Fibroblast of peridontal ligament (primary cell): ENCODE data around the gene MGST2.
"Not testable (repeated sequence)": the region's sequence is repeated elsewhere in the genome, so short reads cannot be mapped to it uniquely, and the experiment has no call there.

Experiments used
- DNase-seq: peaks from one replicate; pipeline ENCODE4 v3.0.0-alpha.2; 2010; ENCODE audit errors: extremely low read depth

The MGST2 gene

DNA sequence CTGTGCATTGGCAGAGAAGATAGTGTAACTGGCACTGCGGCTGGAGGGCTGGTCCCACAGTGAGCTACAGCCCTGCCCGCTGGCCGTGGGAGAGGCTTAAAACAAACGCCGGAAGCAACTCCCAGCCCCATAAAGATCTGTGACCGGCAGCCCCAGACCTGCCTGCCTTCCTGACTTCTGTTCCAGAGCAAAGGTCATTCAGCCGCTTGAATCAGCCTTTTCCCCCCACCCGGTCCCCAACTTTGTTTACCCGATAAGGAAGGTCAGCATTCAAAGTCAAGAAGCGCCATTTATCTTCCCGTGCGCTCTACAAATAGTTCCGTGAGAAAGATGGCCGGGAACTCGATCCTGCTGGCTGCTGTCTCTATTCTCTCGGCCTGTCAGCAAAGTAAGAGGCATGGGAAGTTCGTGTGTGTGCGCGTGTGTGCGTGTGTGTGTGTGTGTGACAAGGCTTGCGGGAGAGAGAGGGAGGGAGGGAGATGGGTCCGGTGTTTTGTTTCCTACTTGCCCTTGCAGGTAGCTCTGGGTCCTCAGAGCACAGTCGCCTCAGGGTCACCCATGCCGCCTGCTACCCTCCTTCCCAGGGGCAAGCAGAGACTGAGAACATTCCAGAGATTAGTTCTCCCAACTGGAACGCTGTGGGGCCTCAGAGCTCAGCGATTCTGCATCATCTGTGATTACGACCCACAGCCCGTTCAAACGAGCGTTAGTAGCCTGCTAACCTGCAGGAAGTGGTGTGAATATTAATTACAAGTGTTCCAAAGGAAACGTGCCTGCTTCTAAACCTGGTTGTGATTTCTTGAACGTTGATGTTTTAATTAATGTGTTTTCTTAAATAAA is at the start of gene MGST2:
Gene MGST2, plus strand, starts transcription at position 130 of the 840 bp plus-strand sequence. Its CDS starts 201 bp downstream, at position 331.
- peak; percentile 75 for DNase-seq

GRCh38 chr4:139617702-139618490 is 47.7 kb upstream of the MGST2 start:
- DNase-seq = peak; percentile 27

DNA sequence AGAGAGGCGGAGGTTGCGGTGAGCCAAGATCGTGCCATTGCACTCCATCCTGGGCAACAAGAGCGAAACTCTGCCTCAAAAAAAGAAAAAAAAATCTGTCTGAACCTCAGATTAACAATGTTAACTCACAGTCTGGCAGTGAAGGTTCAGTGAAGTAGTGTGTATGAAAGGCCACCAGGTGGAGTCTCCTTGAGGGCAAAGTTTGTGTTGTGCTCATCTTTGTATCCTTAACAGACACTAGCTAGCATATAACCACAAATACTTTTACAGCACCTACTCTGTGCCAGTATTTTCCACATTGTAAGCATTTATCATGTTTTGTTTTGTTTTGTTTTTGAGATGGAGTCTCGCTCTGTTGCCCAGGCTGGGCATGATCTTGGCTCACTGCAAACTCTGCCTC is 46.0 kb upstream of the MGST2 start:
- DNase-seq = peak; percentile 28

DNA sequence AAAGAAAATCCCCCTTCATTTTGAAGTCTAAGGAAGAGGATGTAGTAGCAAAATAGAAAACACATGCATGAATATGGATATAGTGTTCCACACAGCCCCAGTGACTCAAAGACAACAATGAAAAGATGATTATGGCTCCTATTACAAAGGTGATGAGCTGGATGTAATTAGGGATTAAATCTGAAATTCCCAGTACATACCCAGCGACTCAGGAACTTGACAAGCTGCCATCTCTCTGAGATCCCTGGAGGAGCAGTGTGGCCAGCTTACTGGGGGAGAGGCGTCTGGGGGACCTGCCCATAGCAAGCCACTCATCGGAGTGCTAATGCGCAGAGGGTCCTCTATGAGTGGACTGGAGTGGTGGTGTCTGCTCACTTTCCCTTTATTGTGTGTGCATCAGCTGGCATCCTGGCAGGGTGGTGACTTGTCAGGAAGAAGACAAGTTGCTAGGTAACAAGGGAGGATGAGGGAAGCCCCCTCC is 42.7 kb upstream of the MGST2 start:
- DNase-seq = no peak

DNA sequence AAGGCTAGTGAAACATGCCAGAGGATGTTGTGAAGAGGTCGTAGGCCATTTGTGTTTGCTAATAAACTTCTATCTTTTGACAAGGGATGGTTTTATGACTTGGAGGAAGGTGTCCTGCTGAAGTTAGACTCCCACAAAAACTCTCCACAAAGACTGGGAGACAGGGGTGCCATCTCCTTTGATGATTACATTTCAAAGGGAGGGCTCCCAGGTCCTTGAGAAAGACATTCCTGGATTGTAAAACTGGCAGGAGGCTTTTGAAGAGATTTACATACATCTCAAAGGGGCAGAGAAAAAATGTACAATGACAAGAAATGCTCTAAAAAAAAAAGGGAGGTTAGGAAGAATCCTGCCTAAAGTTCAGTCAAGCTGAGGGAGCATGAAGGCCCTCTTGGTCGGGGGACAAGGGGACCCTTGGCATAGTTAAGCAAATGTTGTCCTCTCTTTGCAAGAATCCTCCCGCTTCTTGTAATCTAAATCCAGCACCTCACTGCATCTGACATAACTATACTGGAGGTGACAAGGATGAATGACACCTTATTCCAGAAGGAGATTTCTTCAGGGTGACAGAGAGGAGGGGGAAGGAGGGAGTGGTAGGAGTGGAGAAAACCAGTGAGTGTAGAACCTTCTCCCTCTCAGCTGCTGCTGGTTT is 41.1 kb upstream of the MGST2 start:
- no peak for DNase-seq

GRCh38 chr4:139625093-139625455 is 40.5 kb upstream of the MGST2 start:
- no peak for DNase-seq

DNA sequence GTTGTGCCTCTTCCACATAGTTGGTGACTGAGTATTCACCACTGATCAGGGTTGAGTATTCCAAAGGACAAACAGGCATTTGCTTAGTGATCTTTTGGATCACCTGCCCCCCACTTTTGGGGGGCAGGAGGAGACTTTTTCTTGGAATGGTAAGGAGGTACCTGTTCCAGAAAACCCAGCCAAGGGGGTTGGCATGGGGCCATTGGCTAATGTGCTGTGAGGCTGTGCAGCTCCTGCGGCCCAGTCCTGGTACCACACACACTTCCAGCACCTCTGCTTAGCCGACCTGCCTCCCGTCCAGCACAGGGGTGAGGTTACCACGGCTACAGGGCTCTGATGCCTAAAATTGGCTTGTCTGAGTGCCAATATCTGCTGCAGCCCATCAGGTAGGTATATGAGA is 40.1 kb upstream of the MGST2 start:
- no peak for DNase-seq

DNA sequence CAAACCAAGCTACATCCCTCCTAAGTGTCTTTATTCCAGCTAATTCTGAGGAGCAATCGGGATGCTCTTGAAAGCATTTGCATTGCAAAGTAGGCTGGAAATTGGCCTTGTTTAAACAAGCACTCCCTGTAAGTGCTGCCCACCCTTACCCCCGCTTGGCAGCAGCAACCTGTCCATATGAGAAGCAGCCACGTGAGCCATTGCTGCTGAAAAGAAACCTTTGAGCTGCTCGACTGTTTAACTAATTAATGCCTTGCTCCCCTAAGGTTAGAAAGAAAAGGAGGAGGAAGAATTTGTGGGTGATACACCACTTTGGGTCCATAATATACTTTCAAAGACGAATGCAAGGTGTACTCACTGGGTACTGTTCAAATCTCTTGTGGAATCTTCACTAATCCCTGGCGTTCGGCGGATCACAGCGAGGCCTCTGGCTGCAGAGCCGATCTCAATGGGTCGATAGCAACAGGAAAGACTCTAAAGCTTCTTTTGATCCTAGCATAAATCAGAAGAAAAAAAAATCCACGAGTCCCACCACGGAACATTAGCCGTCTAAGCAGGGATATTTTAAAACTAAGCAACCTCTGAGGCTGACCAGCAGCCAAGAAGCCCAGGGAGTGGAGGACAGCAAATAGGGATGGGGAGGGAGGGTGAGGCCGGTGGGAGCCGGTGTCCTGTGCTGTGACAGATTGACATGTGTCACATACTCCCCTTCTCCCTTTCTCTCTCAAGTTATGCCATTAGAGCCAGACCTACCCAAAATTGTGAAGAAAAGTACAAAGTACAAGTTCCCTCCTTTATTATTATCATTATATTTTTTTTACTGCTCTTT is 37.2 kb upstream of the MGST2 start:
- DNase-seq = no peak

DNA sequence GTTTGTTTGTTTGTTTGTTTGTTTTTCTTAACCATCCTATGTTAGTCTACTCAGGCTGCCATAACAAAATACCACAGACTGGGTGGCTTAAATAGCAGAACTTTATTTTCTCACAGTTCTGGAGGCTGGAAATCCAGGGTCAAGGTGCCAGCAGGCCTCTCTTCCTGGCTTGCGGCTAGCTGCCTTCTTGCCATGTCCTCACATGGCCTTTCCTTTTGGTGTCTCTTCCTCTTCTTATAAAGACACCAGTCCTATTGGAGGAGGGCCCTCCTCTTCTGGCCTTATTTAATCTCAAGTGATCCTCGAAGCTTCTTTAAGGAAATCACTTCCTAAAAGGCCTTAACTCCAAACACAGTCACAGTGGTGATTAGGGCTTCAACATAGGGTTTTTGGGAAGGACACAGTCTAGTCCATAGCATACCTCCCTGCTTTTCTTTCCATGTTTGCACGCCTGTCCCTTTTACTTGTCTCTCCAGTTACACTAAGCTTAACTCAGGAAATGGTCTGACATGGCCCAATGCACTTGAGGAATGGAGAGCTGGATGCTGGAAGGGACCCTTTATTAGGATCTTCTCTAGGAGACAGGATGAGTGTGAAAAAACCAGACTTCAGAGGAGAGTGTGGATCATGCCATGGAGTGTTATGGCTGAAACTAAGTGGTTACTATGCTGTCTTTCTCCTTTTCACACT is 36.0 kb upstream of the MGST2 start:
- no peak for DNase-seq

DNA sequence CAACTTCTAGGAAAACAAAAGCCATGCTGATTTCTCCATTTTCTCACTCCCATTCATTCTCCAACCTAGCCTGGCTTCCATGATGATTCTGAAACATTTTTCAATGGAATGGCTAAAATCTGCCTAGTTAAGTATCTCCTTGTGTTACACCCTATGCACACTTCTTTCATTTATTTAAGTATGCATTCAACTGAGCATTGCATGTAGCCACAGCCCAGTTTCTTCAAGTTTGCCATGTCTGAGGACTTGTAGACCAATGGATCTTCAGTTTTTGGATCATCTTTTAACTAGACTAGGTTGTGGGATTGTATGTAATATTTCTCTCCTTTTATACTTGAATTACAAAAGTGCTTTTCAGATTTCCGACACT is 35.5 kb upstream of the MGST2 start:
- DNase-seq = no peak

DNA sequence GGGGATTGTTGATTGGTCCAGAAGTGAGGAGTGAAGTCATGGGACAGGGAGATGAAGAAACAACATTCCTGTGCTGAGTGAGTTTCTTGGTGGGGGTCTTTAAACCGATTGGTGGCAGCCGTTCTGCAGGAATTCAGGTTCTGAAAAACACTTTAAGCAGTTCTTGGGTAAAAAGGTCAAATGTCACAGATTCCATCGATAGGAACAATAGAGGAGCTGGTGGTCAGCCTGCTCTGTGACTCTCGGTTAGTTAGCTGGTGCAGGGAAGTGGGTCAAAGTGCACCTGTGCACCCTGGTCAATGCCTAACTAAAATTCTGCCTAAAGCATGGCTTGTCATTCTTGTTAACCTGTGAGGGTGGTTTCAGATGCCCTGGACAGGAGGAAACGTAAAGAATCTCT is 34.6 kb upstream of the MGST2 start:
- DNase-seq = no peak

GRCh38 chr4:139631791-139632190 is 33.8 kb upstream of the MGST2 start:
- DNase-seq = no peak

GRCh38 chr4:139632739-139633138 is 32.9 kb upstream of the MGST2 start:
- DNase-seq = not testable (repeated sequence)

DNA sequence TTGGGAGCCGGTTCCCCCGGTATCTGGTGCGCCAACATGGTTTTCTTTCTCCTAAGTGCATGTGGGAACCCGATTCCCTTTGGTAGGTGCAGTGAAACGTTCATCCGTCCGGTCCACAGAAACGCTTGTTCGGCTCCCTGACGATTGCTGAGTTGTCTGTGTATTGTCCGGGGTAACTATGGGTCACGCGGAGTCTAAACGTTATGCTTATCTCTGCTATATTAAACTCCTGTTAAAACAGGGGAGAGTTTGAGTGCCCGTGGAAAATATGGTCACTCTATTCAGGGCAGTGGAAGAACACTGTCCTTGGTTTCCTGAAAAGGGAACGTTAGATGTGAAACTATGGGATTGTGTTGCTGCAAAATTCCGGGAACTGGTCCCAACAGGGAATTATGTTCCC is 32.4 kb upstream of the MGST2 start:
- DNase-seq = no peak

- DNase-seq = peak; percentile 48
Measured at GRCh38 chr4:139633661-139634060, 32.0 kb upstream of the MGST2 start.

DNA sequence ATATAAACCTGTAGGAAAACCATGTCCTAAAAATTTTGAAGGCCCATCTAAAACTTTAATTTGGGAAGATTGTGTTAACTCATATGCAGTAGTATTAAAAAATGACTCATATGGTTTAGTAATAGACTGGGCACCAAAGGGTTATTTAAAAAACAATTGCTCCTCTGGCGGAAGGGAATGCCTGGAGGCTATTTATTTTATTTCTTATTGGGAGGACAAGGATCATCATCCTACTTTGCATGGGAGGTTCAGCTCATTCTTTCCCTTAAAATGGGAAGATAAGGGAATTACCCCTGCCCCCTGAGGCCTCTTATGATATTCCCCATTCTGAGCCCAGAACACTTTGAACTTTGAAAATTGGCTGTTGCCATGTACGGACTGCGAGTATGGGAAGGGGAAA is 29.7 kb upstream of the MGST2 start:
- DNase-seq = no peak

GRCh38 chr4:139638306-139638705 is 27.3 kb upstream of the MGST2 start:
- not testable (repeated sequence) for DNase-seq

GRCh38 chr4:139639654-139640053 is 26.0 kb upstream of the MGST2 start:
- no peak for DNase-seq

DNA sequence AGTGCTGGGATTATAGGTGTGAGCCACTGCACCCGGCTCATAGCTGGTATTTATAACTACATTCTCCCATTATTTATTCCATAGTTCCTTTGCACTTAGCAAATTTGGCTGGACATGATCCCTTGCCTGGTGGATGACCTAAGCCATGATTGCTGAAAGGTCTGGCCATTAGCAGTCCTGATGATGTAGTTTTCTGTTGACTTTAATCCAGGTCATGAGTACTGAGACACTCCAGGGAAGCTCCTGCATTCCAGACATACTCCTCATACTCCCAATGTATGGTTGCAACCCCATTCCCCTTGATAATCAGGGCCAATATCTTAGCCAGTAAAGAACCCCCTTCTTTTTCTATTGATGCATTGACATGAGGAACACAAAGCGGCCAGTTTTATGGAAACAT is 24.4 kb upstream of the MGST2 start:
- DNase-seq = no peak

- peak; percentile 38 for DNase-seq
Measured at GRCh38 chr4:139642364-139642763, 23.3 kb upstream of the MGST2 start.
